IMR-90 (cell line): Measurements from ENCODE around the gene CDH7. TPM values are rescaled to one million over a fixed set of nuclear protein-coding genes. Genes with fewer than 3 reads are reported as not detected.

ENCODE experiments used
- ATAC-seq: fragments of 200-7000 bp; cut with Tn5 transposase; 2 replicates; pipeline ENCODE4 v1.9.1; 2020; ENCODE audit warnings: low read depth, mild to moderate bottlenecking, moderate library complexity
- BruUV-seq: library from RNA; stranded (reverse); fragments of 400-500 nt; replicated peaks from 2 replicates; lab custom pipeline; 2021; lab: Mats Ljungman, UMichigan
- CTCF ChIA-PET: fragments of 300-600 bp; formaldehyde crosslinking; extraction: SDS; loops from one replicate; lab custom pipeline; 2021; ENCODE audit warnings: antibody characterized with exemption; lab: Yijun Ruan, JAX
- POLR2A ChIA-PET: fragments of 300-600 bp; sonication (Branson Sonifier 250); formaldehyde crosslinking; loops from one replicate; lab custom pipeline; 2022; ENCODE audit warnings: antibody characterized with exemption; ENCODE audit not compliant: unreplicated experiment; lab: Charles Lee
- DNase-seq: peaks from one replicate; pipeline ENCODE4 v3.0.0; 2013
- H2AFZ ChIP-seq: replicated peaks from 2 replicates; pipeline ENCODE3; 2013; ENCODE audit warnings: low read length, mild to moderate bottlenecking; ENCODE audit not compliant: poor library complexity
- H2AK5ac ChIP-seq: 2 replicates; pipeline ENCODE4 v1.6.1; 2013; ENCODE audit warnings: low read depth, low read length, inconsistent platforms
- H2AK9ac ChIP-seq: replicated peaks from 2 replicates; pipeline ENCODE3; 2013; ENCODE audit warnings: mild to moderate bottlenecking, low read depth, low read length, moderate library complexity; ENCODE audit not compliant: poor library complexity
- H2BK120ac ChIP-seq: 2 replicates; pipeline ENCODE4 v1.6.1; 2013; ENCODE audit warnings: low read depth, low read length, inconsistent platforms
- H2BK15ac ChIP-seq: 3 replicates; pipeline ENCODE4 v1.6.1; 2013; ENCODE audit warnings: low read depth, low read length, inconsistent platforms
- H2BK20ac ChIP-seq: 2 replicates; pipeline ENCODE4 v1.6.1; 2013; ENCODE audit warnings: low read depth, mild to moderate bottlenecking, inconsistent platforms, low read length, moderate library complexity
- H2BK5ac ChIP-seq: 2 replicates; pipeline ENCODE4 v1.6.1; 2013; ENCODE audit warnings: mild to moderate bottlenecking, low read depth, low read length, inconsistent platforms; ENCODE audit not compliant: poor library complexity, severe bottlenecking
- H3K14ac ChIP-seq: replicated peaks from 2 replicates; pipeline ENCODE4 v1.6.1; 2013; ENCODE audit warnings: low read depth, low read length, inconsistent platforms
- H3K18ac ChIP-seq: 2 replicates; pipeline ENCODE4 v1.6.1; 2013; ENCODE audit warnings: low read depth, low read length, control low read depth
- H3K23ac ChIP-seq: 2 replicates; pipeline ENCODE4 v1.6.1; 2013; ENCODE audit warnings: low read depth, low read length, inconsistent platforms
- H3K27ac ChIP-seq: 2 replicates; pipeline ENCODE4 v1.5.1; 2013; ENCODE audit warnings: mild to moderate bottlenecking, control low read depth, low read length; ENCODE audit not compliant: insufficient read depth
- H3K27me3 ChIP-seq: 2 replicates; pipeline ENCODE4 v1.6.1; 2013; ENCODE audit warnings: low read length; ENCODE audit not compliant: control insufficient read depth, insufficient read depth
- H3K36me3 ChIP-seq: 2 replicates; pipeline ENCODE4 v1.6.1; 2013; ENCODE audit warnings: low read length, mixed read lengths; ENCODE audit not compliant: control insufficient read depth, insufficient read depth
- H3K4ac ChIP-seq: 2 replicates; pipeline ENCODE4 v1.6.1; 2013; ENCODE audit warnings: low read depth, low read length, inconsistent platforms
- H3K4me1 ChIP-seq: 2 replicates; pipeline ENCODE4 v1.6.1; 2013; ENCODE audit warnings: low read length, mixed read lengths; ENCODE audit not compliant: control insufficient read depth, insufficient read depth
- H3K4me2 ChIP-seq: 2 replicates; pipeline ENCODE4 v1.6.1; 2013; ENCODE audit warnings: low read depth, mild to moderate bottlenecking, control low read depth, low read length, moderate library complexity
- H3K4me3 ChIP-seq: 2 replicates; pipeline ENCODE4 v1.5.1; 2013; ENCODE audit warnings: low read depth, mild to moderate bottlenecking, control low read depth, low read length, moderate library complexity; ENCODE audit not compliant: insufficient read depth
- H3K56ac ChIP-seq: 2 replicates; pipeline ENCODE4 v1.6.1; 2013; ENCODE audit warnings: low read length, inconsistent platforms; ENCODE audit not compliant: insufficient read depth; ENCODE audit errors: extremely low read depth
- H3K79me1 ChIP-seq, 2 experiments: 2 replicates each; pipeline ENCODE4 v1.6.1; 2013; ENCODE audit warnings: low read length in 2 of 2, inconsistent platforms in 1 of 2, low read depth in 1 of 2
- H3K9ac ChIP-seq: 2 replicates; pipeline ENCODE4 v1.6.1; 2013; ENCODE audit warnings: low read depth, low read length, control low read depth
- H3K9me1 ChIP-seq: 2 replicates; pipeline ENCODE4 v1.6.1; 2013; ENCODE audit warnings: low read length, inconsistent platforms; ENCODE audit not compliant: insufficient read depth
- H3K9me3 ChIP-seq: 2 replicates; pipeline ENCODE4 v1.6.1; 2013; ENCODE audit warnings: low read length; ENCODE audit not compliant: control insufficient read depth, insufficient read depth
- H4K20me1 ChIP-seq: 2 replicates; pipeline ENCODE4 v1.6.1; 2013; ENCODE audit warnings: low read length, inconsistent platforms; ENCODE audit not compliant: insufficient read depth
- H4K5ac ChIP-seq: 2 replicates; pipeline ENCODE4 v1.6.1; 2013; ENCODE audit warnings: mild to moderate bottlenecking, low read depth, low read length, control low read depth
- H4K8ac ChIP-seq, 2 experiments: 2 replicates each; pipeline ENCODE4 v1.6.1; 2013; ENCODE audit warnings: low read depth in 2 of 2, low read length in 2 of 2, control low read depth in 1 of 2, inconsistent platforms in 1 of 2
- H4K91ac ChIP-seq: 2 replicates; pipeline ENCODE4 v1.6.1; 2013; ENCODE audit warnings: low read depth, low read length, inconsistent platforms; ENCODE audit not compliant: insufficient read depth
- BHLHE40 ChIP-seq: fragments of 150-350 bp; IDR thresholded peaks from 2 replicates; pipeline ENCODE4 v1.6.1; 2016; ENCODE audit warnings: mild to moderate bottlenecking, low read depth, low read length
- FOS ChIP-seq: fragments of 150-350 bp; IDR thresholded peaks from 2 replicates; pipeline ENCODE4 v1.6.1; 2016; ENCODE audit warnings: low read depth, low read length
- MXI1 ChIP-seq: IDR thresholded peaks from 2 replicates; pipeline ENCODE4 v1.6.1; 2012; ENCODE audit warnings: low read depth, mild to moderate bottlenecking, low read length, moderate library complexity, borderline replicate concordance
- NFE2L2 ChIP-seq: fragments of 150-350 bp; IDR thresholded peaks from 2 replicates; pipeline ENCODE4 v1.6.1; 2016; ENCODE audit warnings: low read depth, mild to moderate bottlenecking, low read length
- RAD21 ChIP-seq: IDR thresholded peaks from 2 replicates; pipeline ENCODE4 v1.6.1; 2012; ENCODE audit warnings: low read length, improper control_type of control experiment
- RFX5 ChIP-seq: IDR thresholded peaks from 2 replicates; pipeline ENCODE4 v1.8.0; 2012; ENCODE audit warnings: low read depth, mild to moderate bottlenecking, low read length, moderate library complexity
- WGBS, 2 experiments: methylation state at CpG; one replicate each; pipeline versions ENCODE4 v1.1.5 to v1.1.7; 2013; ENCODE audit warnings: missing lambda C conversion rate in 2 of 2; ENCODE audit not compliant: insufficient read length in 1 of 2; ENCODE audit errors: extremely low coverage in 2 of 2; 5-methylcytosine and 5-hydroxymethylcytosine counted together
- dilution Hi-C: fragments of 300-500 bp; cut with HindIII; formaldehyde crosslinking; loops from one replicate; pipeline ENCODE4 v1.14.3; 2018; ENCODE audit warnings: low sequenced_read_pairs; ENCODE audit not compliant: unreplicated experiment
- in situ Hi-C: fragments of 300-500 bp; cut with MboI; formaldehyde crosslinking; loops from 3 replicates; pipeline ENCODE4 v1.14.3; 2019; ENCODE audit warnings: low sequenced_read_pairs, inconsistent platforms, mixed read lengths
- intact Hi-C: fragments of 100-400 bp; cut with micrococcal nuclease; formaldehyde crosslinking; loops from 2 replicates; pipeline ENCODE4 v1.10.0; 2022
- polyA plus RNA-seq, 3 experiments: library from polyadenylated mRNA; depleted of rRNA; stranded (reverse); fragments of >200 nt; gene quantifications; 2 replicates each; pipeline ENCODE4 v1.2.3, GENCODE V29; 2012; ENCODE audit warnings: low replicate concordance in 1 of 3
- total RNA-seq: library from RNA; depleted of rRNA; stranded (reverse); fragments of >200 nt; gene quantifications from 2 replicates; pipeline ENCODE4 v1.2.3, GENCODE V29; 2012
- TF ChIP-seq, protein P1 (sequence below): fragments of 150-350 bp; IDR thresholded peaks from 2 replicates; pipeline ENCODE4 v1.6.1; 2016; ENCODE audit warnings: low read depth, mild to moderate bottlenecking, low read length, moderate library complexity, borderline replicate concordance

Gene CDH7
- total and polyA plus RNA-seq, 2 of the 4 experiments (the other 2 are of a cell fraction) = not detected

DNA sequence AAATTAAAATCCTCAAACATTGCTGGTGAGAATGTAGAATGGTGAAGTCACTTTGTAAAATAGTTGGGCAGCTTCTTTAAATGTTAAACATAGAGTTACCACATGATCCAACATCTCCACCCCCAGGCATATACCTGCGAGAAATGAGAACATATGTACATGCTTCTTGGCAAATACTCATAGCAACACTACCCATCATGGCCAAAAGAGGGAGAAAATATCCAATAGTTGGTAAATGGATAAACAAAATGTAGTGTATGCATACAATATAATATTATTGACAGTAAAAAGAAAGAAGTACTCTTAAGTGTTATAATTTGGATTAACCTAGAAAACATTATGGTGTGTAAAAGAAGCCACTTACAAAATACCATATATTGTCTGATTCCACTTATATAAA is 185.9 kb downstream of the CDH7 start:
- H2AFZ ChIP-seq = no peak overlapping the region
- H4K5ac ChIP-seq = no peak overlapping the region
- WGBS, 2 experiments = no CpG with 5 or more reads among the region's 1 CpG
- H3K4me1 ChIP-seq = no peaks in the 10 kb centered on the region
- no peak overlapping the region for H2AK9ac ChIP-seq
- no peaks in the 10 kb centered on the region for H3K27me3 ChIP-seq
- no peak overlapping the region for H4K8ac ChIP-seq
- dilution Hi-C loops (no loop called here), in situ Hi-C loops (no loop called here), intact Hi-C loops (no loop called here)
- H3K4me2 ChIP-seq = no peak overlapping the region
- BruUV-seq = no TSS peak
- H3K79me1 ChIP-seq = no peaks in the 10 kb centered on the region
- TF ChIP-seq MXI1 (no peak), BHLHE40 (no peak), RFX5 (no peak), NFE2L2 (no peak), FOS (no peak), RAD21 (no peak)
- TF ChIP-seq, protein P1, sequence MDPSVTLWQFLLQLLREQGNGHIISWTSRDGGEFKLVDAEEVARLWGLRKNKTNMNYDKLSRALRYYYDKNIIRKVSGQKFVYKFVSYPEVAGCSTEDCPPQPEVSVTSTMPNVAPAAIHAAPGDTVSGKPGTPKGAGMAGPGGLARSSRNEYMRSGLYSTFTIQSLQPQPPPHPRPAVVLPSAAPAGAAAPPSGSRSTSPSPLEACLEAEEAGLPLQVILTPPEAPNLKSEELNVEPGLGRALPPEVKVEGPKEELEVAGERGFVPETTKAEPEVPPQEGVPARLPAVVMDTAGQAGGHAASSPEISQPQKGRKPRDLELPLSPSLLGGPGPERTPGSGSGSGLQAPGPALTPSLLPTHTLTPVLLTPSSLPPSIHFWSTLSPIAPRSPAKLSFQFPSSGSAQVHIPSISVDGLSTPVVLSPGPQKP = no peak
- H3K14ac ChIP-seq = no peak overlapping the region
- no peak for DNase-seq
- no peak overlapping the region for H3K4ac ChIP-seq
- H3K36me3 ChIP-seq = no peaks in the 10 kb centered on the region
- H3K9ac ChIP-seq = no peak overlapping the region
- no peak for ATAC-seq
- no peak overlapping the region for H2BK120ac ChIP-seq
- H3K23ac ChIP-seq = no peak overlapping the region
- H3K56ac ChIP-seq = no peak overlapping the region
- H3K9me3 ChIP-seq = peaks cover 4% of the 10 kb centered on the region
- no peak overlapping the region for H4K91ac ChIP-seq
- H2BK20ac ChIP-seq = no peak overlapping the region
- no peaks in the 10 kb centered on the region for H4K20me1 ChIP-seq
- H3K4me3 ChIP-seq = no peak overlapping the region
- CTCF ChIA-PET = no interaction called here
- no peak overlapping the region for H2BK5ac ChIP-seq
- POLR2A ChIA-PET = no interaction called here
- no peaks in the 10 kb centered on the region for H3K9me1 ChIP-seq
- no peak overlapping the region for H2BK15ac ChIP-seq
- H2AK5ac ChIP-seq = no peak overlapping the region
- H3K18ac ChIP-seq = no peak overlapping the region
- no peak overlapping the region for H3K27ac ChIP-seq
